K562 (cell line): ENCODE measurements around the gene CYTH4. TPM values are rescaled to one million over a fixed set of nuclear protein-coding genes. Genes with fewer than 3 reads are reported as not detected.

ENCODE experiments used
- ATAC-seq: fragments of 200-7000 bp; cut with Tn5 transposase; 3 replicates; pipeline ENCODE4 v1.9.1; 2020; ENCODE audit warnings: moderate library complexity
- BruUV-seq: library from RNA; stranded (reverse); fragments of 400-500 nt; replicated peaks from 2 replicates; lab custom pipeline; 2021; lab: Mats Ljungman, UMichigan
- CTCF ChIA-PET: fragments of 300-600 bp; formaldehyde crosslinking; extraction: SDS; loops from one replicate; lab custom pipeline; 2021; ENCODE audit warnings: low intra/inter-chr PET ratio; lab: Yijun Ruan, JAX
- POLR2A ChIA-PET: fragments of 300-600, 350-650 bp; sonication (Branson Sonifier 250); formaldehyde crosslinking; extraction: SDS; loops from one replicate; lab custom pipeline; 2021; ENCODE audit warnings: antibody characterized with exemption, inconsistent platforms; lab: Yijun Ruan, JAX
- DNase-seq, 4 experiments: peaks; one replicate each; pipeline versions ENCODE4 v3.0.0 to v3.0.0-alpha.2; 2011 to 2018; ENCODE audit warnings: low spot score in 3 of 4, mixed read lengths in 3 of 4; ENCODE audit errors: extremely low read depth in 1 of 4
- FAIRE-seq: peaks from 2 replicates; lab custom pipeline; 2011; peaks lifted over from hg19 to GRCh38; lab: Jason Lieb, UNC
- H2AFZ ChIP-seq: 2 replicates; pipeline ENCODE4 v1.6.0; 2011; ENCODE audit warnings: low read depth, low read length, control low read depth, inconsistent platforms
- H3K27ac ChIP-seq: fragments of 200-600 bp; 3 replicates; pipeline ENCODE4 v1.8.0; 2011; ENCODE audit warnings: low read depth, mild to moderate bottlenecking, control low read depth, inconsistent platforms, low read length, moderate library complexity, mixed read lengths; ENCODE audit errors: extremely low read depth
- H3K27me3 ChIP-seq, 2 experiments: fragments of 300-600 bp in 1 of 2; 2 replicates in 1 of 2; 3 replicates in 1 of 2; pipeline versions ENCODE4 v1.6.0 to v1.8.0; 2011; ENCODE audit warnings: inconsistent platforms in 2 of 2, low read length in 2 of 2, mild to moderate bottlenecking in 1 of 2, mixed read lengths in 1 of 2, moderate library complexity in 1 of 2; ENCODE audit not compliant: control insufficient read depth in 2 of 2, insufficient read depth in 2 of 2
- H3K36me3 ChIP-seq: fragments of 300-600 bp; 3 replicates; pipeline ENCODE4 v1.8.0; 2011; ENCODE audit warnings: mild to moderate bottlenecking, low read length, inconsistent platforms; ENCODE audit not compliant: control insufficient read depth, insufficient read depth
- H3K4me1 ChIP-seq, 2 experiments: fragments of 200-600 bp in 1 of 2; replicated peaks in 1 of 2; 2 replicates in 1 of 2; 3 replicates in 1 of 2; pipeline versions ENCODE4 v1.5.1 to v1.8.0; 2011; ENCODE audit warnings: inconsistent platforms in 2 of 2, low read length in 2 of 2, mild to moderate bottlenecking in 1 of 2, mixed read lengths in 1 of 2, moderate library complexity in 1 of 2; ENCODE audit not compliant: control insufficient read depth in 2 of 2, insufficient read depth in 2 of 2
- H3K4me2 ChIP-seq: 2 replicates; pipeline ENCODE4 v1.6.1; 2011; ENCODE audit warnings: low read length, control low read depth, inconsistent platforms, mixed read lengths; ENCODE audit not compliant: insufficient read depth
- H3K4me3 ChIP-seq: fragments of 200-600 bp; sonication (generic), shearing (Covaris generic); 2 replicates; pipeline ENCODE4 v1.5.1; 2016; ENCODE audit warnings: control low read depth, inconsistent platforms
- H3K79me2 ChIP-seq: fragments of 200-600 bp; 3 replicates; pipeline ENCODE4 v1.8.0; 2011; ENCODE audit warnings: low read length, inconsistent platforms; ENCODE audit not compliant: control insufficient read depth, insufficient read depth
- H3K9ac ChIP-seq, 2 experiments: 2 replicates each; pipeline versions ENCODE4 v1.6.0 to v1.6.1; 2011; ENCODE audit warnings: low read depth in 2 of 2, low read length in 2 of 2, control low read depth in 1 of 2, inconsistent platforms in 1 of 2, mild to moderate bottlenecking in 1 of 2, mixed read lengths in 1 of 2; ENCODE audit not compliant: insufficient read depth in 1 of 2
- H3K9me1 ChIP-seq: one replicate; pipeline ENCODE4 v1.6.0; 2011; ENCODE audit warnings: inconsistent platforms, mild to moderate bottlenecking, low read length, moderate library complexity; ENCODE audit not compliant: control insufficient read depth, insufficient read depth
- H3K9me3 ChIP-seq: replicated peaks from 2 replicates; pipeline ENCODE4 v1.5.1; 2011; ENCODE audit warnings: low read depth, low read length, inconsistent platforms; ENCODE audit not compliant: control insufficient read depth, insufficient read depth
- H4K20me1 ChIP-seq: replicated peaks from 2 replicates; pipeline ENCODE4 v1.6.1; 2011; ENCODE audit warnings: low read length, inconsistent platforms, mixed read lengths; ENCODE audit not compliant: control insufficient read depth, insufficient read depth
- ELF1 ChIP-seq: fragments of 200-800 bp; sonication (Bioruptor generic); IDR thresholded peaks from 2 replicates; pipeline ENCODE4 v1.6.1; 2016; ENCODE audit warnings: missing genetic modification characterization, missing compliant biosample characterization
- EP300 ChIP-seq: IDR thresholded peaks from 2 replicates; pipeline ENCODE4 v1.6.1; 2012; ENCODE audit warnings: low read length, improper control_type of control experiment
- FOS ChIP-seq: IDR thresholded peaks from 3 replicates; pipeline ENCODE4 v1.6.1; 2011; ENCODE audit not compliant: insufficient read length; ENCODE audit errors: extremely low read depth
- HDAC2 ChIP-seq: fragments of 450-650 bp; IDR thresholded peaks from 2 replicates; pipeline ENCODE4 v1.6.1; 2016; ENCODE audit warnings: mild to moderate bottlenecking
- KDM4B ChIP-seq, 2 experiments: fragments of 450-650 bp in 1 of 2; sonication (generic) in 1 of 2; IDR thresholded peaks; 2 replicates each; pipeline ENCODE4 v1.6.1; 2016 to 2017; ENCODE audit warnings: borderline replicate concordance in 2 of 2, antibody characterized with exemption in 1 of 2, low read depth in 1 of 2, mild to moderate bottlenecking in 1 of 2
- MEIS2 ChIP-seq: fragments of 450-650 bp; IDR thresholded peaks from 2 replicates; pipeline ENCODE4 v1.6.1; 2014; ENCODE audit warnings: mild to moderate bottlenecking; ENCODE audit not compliant: partially characterized antibody
- SMARCE1 ChIP-seq: fragments of 450-650 bp; IDR thresholded peaks from 2 replicates; pipeline ENCODE4 v1.7.1; 2016; ENCODE audit warnings: mild to moderate bottlenecking
- SRSF3 ChIP-seq: fragments of 200-400 bp; formaldehyde crosslinking; IDR thresholded peaks from 2 replicates; pipeline ENCODE4 v1.6.1; 2016; ENCODE audit warnings: mild to moderate bottlenecking, low read length, moderate library complexity; ENCODE audit not compliant: insufficient read depth
- ZBTB7A ChIP-seq: IDR thresholded peaks from 2 replicates; pipeline ENCODE4 v1.6.1; 2011; ENCODE audit warnings: low read depth, mild to moderate bottlenecking, low read length, moderate library complexity, borderline replicate concordance; ENCODE audit not compliant: control insufficient read depth
- ZEB2 ChIP-seq: fragments of 450-650 bp; IDR thresholded peaks from 2 replicates; pipeline ENCODE4 v1.6.1; 2016
- WGBS: fragments of 100-300 bp; shearing (Covaris generic); methylation state at CpG from one replicate; pipeline ENCODE4 v1.1.6; 2016; ENCODE audit warnings: low coverage, mixed read lengths; ENCODE audit not compliant: insufficient coverage; ENCODE audit errors: missing lambda C conversion rate; 5-methylcytosine and 5-hydroxymethylcytosine counted together
- in situ Hi-C: fragments of 300-500 bp; cut with MboI; formaldehyde crosslinking; loops from 4 replicates; pipeline ENCODE4 v1.15.0; 2018; ENCODE audit warnings: inconsistent platforms, mixed read lengths
- intact Hi-C: fragments of 100-400 bp; cut with micrococcal nuclease; formaldehyde crosslinking; loops from 2 replicates; pipeline ENCODE4 v1.14.2; 2022
- polyA plus RNA-seq, 8 experiments: library from polyadenylated mRNA; depleted of rRNA in 4 of 8; stranded (reverse) in 5 of 8; unstranded in 3 of 8; fragments of >200 nt; fragmentation: Nextera tagmentation in 2 of 8; fragmentation: Illumina TruSeq in 1 of 8; extraction: Ambion mirVana in 2 of 8; extraction: Trizol in 1 of 8; gene quantifications; 2 replicates each; pipeline versions ENCODE4 v1.2.1 to v1.2.3, GENCODE V29; 2011 to 2014; ENCODE audit warnings: inconsistent platforms in 1 of 8, missing spikeins in 1 of 8
- total RNA-seq, 7 experiments: library from RNA; depleted of rRNA in 6 of 7; stranded (reverse); fragments of >200 nt in 6 of 7; fragmentation: Illumina TruSeq in 2 of 7; extraction: Trizol in 2 of 7; gene quantifications; 2 replicates each; pipeline versions ENCODE4 v1.2.1 to v1.2.3, GENCODE V29; 2011 to 2021; ENCODE audit warnings: low replicate concordance in 1 of 7
- TF ChIP-seq, protein P1 (sequence below): fragments of 250-450 bp; sonication (Bioruptor Pico); IDR thresholded peaks from 2 replicates; pipeline ENCODE4 v1.5.0; 2021
- TF ChIP-seq, protein P2 (sequence below), 2 experiments: IDR thresholded peaks; 2 replicates each; pipeline ENCODE4 v1.6.1; 2012; ENCODE audit warnings: improper control_type of control experiment in 2 of 2, low read depth in 2 of 2, low read length in 2 of 2, borderline replicate concordance in 1 of 2
- TF ChIP-seq, protein P3 (sequence below): fragments of 450-650 bp; IDR thresholded peaks from 2 replicates; pipeline ENCODE4 v1.6.1; 2014; ENCODE audit warnings: low read depth, mild to moderate bottlenecking, moderate library complexity, borderline replicate concordance
- TF ChIP-seq, protein P4 (sequence below): fragments of 450-650 bp; IDR thresholded peaks from 2 replicates; pipeline ENCODE4 v1.6.1; 2018; ENCODE audit warnings: mild to moderate bottlenecking, low read depth; ENCODE audit not compliant: partially characterized antibody

The CYTH4 gene
- total and polyA plus RNA-seq, 9 of the 15 experiments (the other 6 are each of a cell fraction or from before 2014, with no cell fraction given): 0.03 to 2.0 (median 0.61) TPM; not detected in 1

DNA sequence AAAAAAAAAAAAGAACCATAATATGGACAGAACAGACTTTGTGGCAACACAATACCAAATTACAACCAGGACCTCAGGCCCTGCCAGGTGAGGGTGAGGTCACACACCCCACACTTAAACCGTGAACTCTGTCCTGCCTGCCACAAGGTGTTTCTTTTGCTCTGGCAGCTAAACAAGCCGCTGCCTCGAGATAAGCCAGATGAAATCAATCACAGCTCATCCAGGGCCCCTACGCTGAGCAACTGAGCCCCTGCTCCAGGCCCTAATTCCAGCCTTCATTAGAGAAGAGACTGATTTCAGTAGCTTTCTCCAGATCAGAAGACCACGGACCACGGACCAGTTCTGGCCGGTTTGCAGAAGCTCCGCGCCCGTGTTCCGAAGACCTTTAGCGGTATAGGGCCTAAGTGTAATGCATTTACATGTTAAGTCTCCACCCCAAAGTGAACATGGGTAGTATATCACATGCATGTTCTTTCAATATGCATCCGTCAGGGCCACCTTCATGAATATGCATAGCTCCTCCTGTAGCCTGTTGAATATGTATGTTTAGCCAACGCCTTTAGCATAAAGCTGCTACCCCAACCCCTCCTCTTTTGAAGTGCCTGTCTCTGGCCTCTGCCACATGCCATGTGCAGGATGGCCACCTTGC lies 23.4 kb upstream of the CYTH4 start:
- CTCF ChIA-PET: interaction anchor here (0.6 to 1.8 kb wide), 4 partner anchors 59 to 199 kb away, joined by 3 to 6 read pairs (median 4); no protein-coding TSS in a partner anchor
- no peak overlapping the region for H3K4me3 ChIP-seq
- H3K36me3 ChIP-seq: no peaks in the 10 kb centered on the region
- no peaks in the 10 kb centered on the region; a peak in 2 of 5 replicates for H3K27me3 ChIP-seq
- peaks cover 4 to 15% of the 10 kb centered on the region in 2 experiments; a peak in 4 of 5 replicates for H3K4me1 ChIP-seq
- POLR2A ChIA-PET: interaction anchor here (0.6 to 1.4 kb wide), 7 partner anchors 17 to 352 kb away, joined by 3 to 6 read pairs (median 4); no protein-coding TSS in a partner anchor
- peak overlapping the region in 1 of 2 experiments; percentile 61; a peak in 1 of 4 replicates for H3K9ac ChIP-seq
- peak in 1 of 4 experiments; percentile 36 for DNase-seq
- FAIRE-seq: no peak
- 7% methylated on average over 14 of the region's 14 CpGs for WGBS
- H3K4me2 ChIP-seq: peak overlapping the region; percentile 67
- peak; percentile 76 for ATAC-seq
- no peaks in the 10 kb centered on the region for H3K9me3 ChIP-seq
- H3K9me1 ChIP-seq: no peaks in the 10 kb centered on the region
- peak overlapping the region; percentile 63 for H2AFZ ChIP-seq
- H3K79me2 ChIP-seq: no peaks in the 10 kb centered on the region
- BruUV-seq: no TSS peak
- H3K27ac ChIP-seq: no peak overlapping the region
- in situ Hi-C loops: no loop called here
- no peaks in the 10 kb centered on the region for H4K20me1 ChIP-seq
- intact Hi-C loops: no loop called here
- TF ChIP-seq SRSF3: no peak
- peak; percentile 19; the same call in 1 of the 2 replicates for TF ChIP-seq SMARCE1
- TF ChIP-seq ELF1 (tag): no peak
- TF ChIP-seq HDAC2: peak; percentile 23; the same call in 1 of the 2 replicates
- no peak for TF ChIP-seq KDM4B (IDR thresholded peaks at IDR 0.05; ENCODE audit: borderline replicate concordance in 2 of 2, low read depth in 1 of 2)
- TF ChIP-seq ZBTB7A: peak; percentile 24; the same call in 1 of the 2 replicates
- TF ChIP-seq EP300: no peak
- TF ChIP-seq FOS: no peak
- TF ChIP-seq, protein P1, sequence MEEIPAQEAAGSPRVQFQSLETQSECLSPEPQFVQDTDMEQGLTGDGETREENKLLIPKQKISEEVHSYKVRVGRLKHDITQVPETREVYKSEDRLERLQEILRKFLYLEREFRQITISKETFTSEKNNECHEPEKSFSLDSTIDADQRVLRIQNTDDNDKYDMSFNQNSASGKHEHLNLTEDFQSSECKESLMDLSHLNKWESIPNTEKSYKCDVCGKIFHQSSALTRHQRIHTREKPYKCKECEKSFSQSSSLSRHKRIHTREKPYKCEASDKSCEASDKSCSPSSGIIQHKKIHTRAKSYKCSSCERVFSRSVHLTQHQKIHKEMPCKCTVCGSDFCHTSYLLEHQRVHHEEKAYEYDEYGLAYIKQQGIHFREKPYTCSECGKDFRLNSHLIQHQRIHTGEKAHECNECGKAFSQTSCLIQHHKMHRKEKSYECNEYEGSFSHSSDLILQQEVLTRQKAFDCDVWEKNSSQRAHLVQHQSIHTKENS: no peak
- TF ChIP-seq, protein P2, sequence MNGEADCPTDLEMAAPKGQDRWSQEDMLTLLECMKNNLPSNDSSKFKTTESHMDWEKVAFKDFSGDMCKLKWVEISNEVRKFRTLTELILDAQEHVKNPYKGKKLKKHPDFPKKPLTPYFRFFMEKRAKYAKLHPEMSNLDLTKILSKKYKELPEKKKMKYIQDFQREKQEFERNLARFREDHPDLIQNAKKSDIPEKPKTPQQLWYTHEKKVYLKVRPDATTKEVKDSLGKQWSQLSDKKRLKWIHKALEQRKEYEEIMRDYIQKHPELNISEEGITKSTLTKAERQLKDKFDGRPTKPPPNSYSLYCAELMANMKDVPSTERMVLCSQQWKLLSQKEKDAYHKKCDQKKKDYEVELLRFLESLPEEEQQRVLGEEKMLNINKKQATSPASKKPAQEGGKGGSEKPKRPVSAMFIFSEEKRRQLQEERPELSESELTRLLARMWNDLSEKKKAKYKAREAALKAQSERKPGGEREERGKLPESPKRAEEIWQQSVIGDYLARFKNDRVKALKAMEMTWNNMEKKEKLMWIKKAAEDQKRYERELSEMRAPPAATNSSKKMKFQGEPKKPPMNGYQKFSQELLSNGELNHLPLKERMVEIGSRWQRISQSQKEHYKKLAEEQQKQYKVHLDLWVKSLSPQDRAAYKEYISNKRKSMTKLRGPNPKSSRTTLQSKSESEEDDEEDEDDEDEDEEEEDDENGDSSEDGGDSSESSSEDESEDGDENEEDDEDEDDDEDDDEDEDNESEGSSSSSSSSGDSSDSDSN (IDR thresholded peaks at IDR 0.05; ENCODE audit: borderline replicate concordance in 1 of 2, low read depth in 2 of 2, low read length in 2 of 2): no peak
- TF ChIP-seq, protein P3, sequence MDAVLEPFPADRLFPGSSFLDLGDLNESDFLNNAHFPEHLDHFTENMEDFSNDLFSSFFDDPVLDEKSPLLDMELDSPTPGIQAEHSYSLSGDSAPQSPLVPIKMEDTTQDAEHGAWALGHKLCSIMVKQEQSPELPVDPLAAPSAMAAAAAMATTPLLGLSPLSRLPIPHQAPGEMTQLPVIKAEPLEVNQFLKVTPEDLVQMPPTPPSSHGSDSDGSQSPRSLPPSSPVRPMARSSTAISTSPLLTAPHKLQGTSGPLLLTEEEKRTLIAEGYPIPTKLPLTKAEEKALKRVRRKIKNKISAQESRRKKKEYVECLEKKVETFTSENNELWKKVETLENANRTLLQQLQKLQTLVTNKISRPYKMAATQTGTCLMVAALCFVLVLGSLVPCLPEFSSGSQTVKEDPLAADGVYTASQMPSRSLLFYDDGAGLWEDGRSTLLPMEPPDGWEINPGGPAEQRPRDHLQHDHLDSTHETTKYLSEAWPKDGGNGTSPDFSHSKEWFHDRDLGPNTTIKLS: no peak
- 0 out of 2 replicates have a peak, but pooled peaks have one; percentile 38 for TF ChIP-seq ZEB2
- TF ChIP-seq MEIS2: peak; percentile 55
- TF ChIP-seq, protein P4, sequence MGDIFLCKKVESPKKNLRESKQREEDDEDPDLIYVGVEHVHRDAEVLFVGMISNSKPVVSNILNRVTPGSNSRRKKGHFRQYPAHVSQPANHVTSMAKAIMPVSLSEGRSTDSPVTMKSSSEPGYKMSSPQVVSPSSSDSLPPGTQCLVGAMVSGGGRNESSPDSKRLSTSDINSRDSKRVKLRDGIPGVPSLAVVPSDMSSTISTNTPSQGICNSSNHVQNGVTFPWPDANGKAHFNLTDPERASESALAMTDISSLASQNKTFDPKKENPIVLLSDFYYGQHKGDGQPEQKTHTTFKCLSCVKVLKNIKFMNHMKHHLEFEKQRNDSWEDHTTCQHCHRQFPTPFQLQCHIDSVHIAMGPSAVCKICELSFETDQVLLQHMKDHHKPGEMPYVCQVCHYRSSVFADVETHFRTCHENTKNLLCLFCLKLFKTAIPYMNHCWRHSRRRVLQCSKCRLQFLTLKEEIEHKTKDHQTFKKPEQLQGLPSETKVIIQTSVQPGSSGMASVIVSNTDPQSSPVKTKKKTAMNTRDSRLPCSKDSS: no peak
